IMR-90 (cell line): ENCODE measurements around the gene TWSG1. TPM values are rescaled to one million over a fixed set of nuclear protein-coding genes. Genes with fewer than 3 reads are reported as not detected.

Experiments used
- ATAC-seq: fragments of 200-7000 bp; cut with Tn5 transposase; 2 replicates; pipeline ENCODE4 v1.9.1; 2020; ENCODE audit warnings: low read depth, mild to moderate bottlenecking, moderate library complexity
- BruUV-seq: library from RNA; stranded (reverse); fragments of 400-500 nt; replicated peaks from 2 replicates; lab custom pipeline; 2021; lab: Mats Ljungman, UMichigan
- CTCF ChIA-PET: fragments of 300-600 bp; formaldehyde crosslinking; extraction: SDS; loops from one replicate; lab custom pipeline; 2021; ENCODE audit warnings: antibody characterized with exemption; lab: Yijun Ruan, JAX
- POLR2A ChIA-PET: fragments of 300-600 bp; sonication (Branson Sonifier 250); formaldehyde crosslinking; loops from one replicate; lab custom pipeline; 2022; ENCODE audit warnings: antibody characterized with exemption; ENCODE audit not compliant: unreplicated experiment; lab: Charles Lee
- DNase-seq: peaks from one replicate; pipeline ENCODE4 v3.0.0; 2013
- H2AFZ ChIP-seq: replicated peaks from 2 replicates; pipeline ENCODE3; 2013; ENCODE audit warnings: low read length, mild to moderate bottlenecking; ENCODE audit not compliant: poor library complexity
- H2AK5ac ChIP-seq: 2 replicates; pipeline ENCODE4 v1.6.1; 2013; ENCODE audit warnings: low read depth, low read length, inconsistent platforms
- H2AK9ac ChIP-seq: replicated peaks from 2 replicates; pipeline ENCODE3; 2013; ENCODE audit warnings: mild to moderate bottlenecking, low read depth, low read length, moderate library complexity; ENCODE audit not compliant: poor library complexity
- H2BK120ac ChIP-seq: 2 replicates; pipeline ENCODE4 v1.6.1; 2013; ENCODE audit warnings: low read depth, low read length, inconsistent platforms
- H2BK15ac ChIP-seq: 3 replicates; pipeline ENCODE4 v1.6.1; 2013; ENCODE audit warnings: low read depth, low read length, inconsistent platforms
- H2BK20ac ChIP-seq: 2 replicates; pipeline ENCODE4 v1.6.1; 2013; ENCODE audit warnings: low read depth, mild to moderate bottlenecking, inconsistent platforms, low read length, moderate library complexity
- H2BK5ac ChIP-seq: 2 replicates; pipeline ENCODE4 v1.6.1; 2013; ENCODE audit warnings: mild to moderate bottlenecking, low read depth, low read length, inconsistent platforms; ENCODE audit not compliant: poor library complexity, severe bottlenecking
- H3K14ac ChIP-seq: replicated peaks from 2 replicates; pipeline ENCODE4 v1.6.1; 2013; ENCODE audit warnings: low read depth, low read length, inconsistent platforms
- H3K18ac ChIP-seq: 2 replicates; pipeline ENCODE4 v1.6.1; 2013; ENCODE audit warnings: low read depth, low read length, control low read depth
- H3K23ac ChIP-seq: 2 replicates; pipeline ENCODE4 v1.6.1; 2013; ENCODE audit warnings: low read depth, low read length, inconsistent platforms
- H3K27ac ChIP-seq: 2 replicates; pipeline ENCODE4 v1.5.1; 2013; ENCODE audit warnings: mild to moderate bottlenecking, control low read depth, low read length; ENCODE audit not compliant: insufficient read depth
- H3K27me3 ChIP-seq: 2 replicates; pipeline ENCODE4 v1.6.1; 2013; ENCODE audit warnings: low read length; ENCODE audit not compliant: control insufficient read depth, insufficient read depth
- H3K36me3 ChIP-seq: 2 replicates; pipeline ENCODE4 v1.6.1; 2013; ENCODE audit warnings: low read length, mixed read lengths; ENCODE audit not compliant: control insufficient read depth, insufficient read depth
- H3K4ac ChIP-seq: 2 replicates; pipeline ENCODE4 v1.6.1; 2013; ENCODE audit warnings: low read depth, low read length, inconsistent platforms
- H3K4me1 ChIP-seq: 2 replicates; pipeline ENCODE4 v1.6.1; 2013; ENCODE audit warnings: low read length, mixed read lengths; ENCODE audit not compliant: control insufficient read depth, insufficient read depth
- H3K4me2 ChIP-seq: 2 replicates; pipeline ENCODE4 v1.6.1; 2013; ENCODE audit warnings: low read depth, mild to moderate bottlenecking, control low read depth, low read length, moderate library complexity
- H3K4me3 ChIP-seq: 2 replicates; pipeline ENCODE4 v1.5.1; 2013; ENCODE audit warnings: low read depth, mild to moderate bottlenecking, control low read depth, low read length, moderate library complexity; ENCODE audit not compliant: insufficient read depth
- H3K56ac ChIP-seq: 2 replicates; pipeline ENCODE4 v1.6.1; 2013; ENCODE audit warnings: low read length, inconsistent platforms; ENCODE audit not compliant: insufficient read depth; ENCODE audit errors: extremely low read depth
- H3K79me1 ChIP-seq, 2 experiments: 2 replicates each; pipeline ENCODE4 v1.6.1; 2013; ENCODE audit warnings: low read length in 2 of 2, inconsistent platforms in 1 of 2, low read depth in 1 of 2
- H3K9ac ChIP-seq: 2 replicates; pipeline ENCODE4 v1.6.1; 2013; ENCODE audit warnings: low read depth, low read length, control low read depth
- H3K9me1 ChIP-seq: 2 replicates; pipeline ENCODE4 v1.6.1; 2013; ENCODE audit warnings: low read length, inconsistent platforms; ENCODE audit not compliant: insufficient read depth
- H3K9me3 ChIP-seq: 2 replicates; pipeline ENCODE4 v1.6.1; 2013; ENCODE audit warnings: low read length; ENCODE audit not compliant: control insufficient read depth, insufficient read depth
- H4K20me1 ChIP-seq: 2 replicates; pipeline ENCODE4 v1.6.1; 2013; ENCODE audit warnings: low read length, inconsistent platforms; ENCODE audit not compliant: insufficient read depth
- H4K5ac ChIP-seq: 2 replicates; pipeline ENCODE4 v1.6.1; 2013; ENCODE audit warnings: mild to moderate bottlenecking, low read depth, low read length, control low read depth
- H4K8ac ChIP-seq, 2 experiments: 2 replicates each; pipeline ENCODE4 v1.6.1; 2013; ENCODE audit warnings: low read depth in 2 of 2, low read length in 2 of 2, control low read depth in 1 of 2, inconsistent platforms in 1 of 2
- H4K91ac ChIP-seq: 2 replicates; pipeline ENCODE4 v1.6.1; 2013; ENCODE audit warnings: low read depth, low read length, inconsistent platforms; ENCODE audit not compliant: insufficient read depth
- BHLHE40 ChIP-seq: fragments of 150-350 bp; IDR thresholded peaks from 2 replicates; pipeline ENCODE4 v1.6.1; 2016; ENCODE audit warnings: mild to moderate bottlenecking, low read depth, low read length
- CEBPB ChIP-seq: IDR thresholded peaks from 2 replicates; pipeline ENCODE4 v1.6.1; 2012; ENCODE audit warnings: low read depth, low read length, improper control_type of control experiment
- CHD1 ChIP-seq: IDR thresholded peaks from 2 replicates; pipeline ENCODE4 v1.6.1; 2012; ENCODE audit warnings: low read depth, low read length, improper control_type of control experiment
- CTCF ChIP-seq: conservative IDR thresholded peaks from 2 replicates; pipeline ENCODE4 v1.5.1; 2012; ENCODE audit warnings: mild to moderate bottlenecking, low read depth, low read length, improper control_type of control experiment
- ELK1 ChIP-seq: fragments of 150-350 bp; IDR thresholded peaks from 2 replicates; pipeline ENCODE4 v1.6.1; 2016; ENCODE audit warnings: low read depth, mild to moderate bottlenecking, low read length, moderate library complexity, borderline replicate concordance
- FOS ChIP-seq: fragments of 150-350 bp; IDR thresholded peaks from 2 replicates; pipeline ENCODE4 v1.6.1; 2016; ENCODE audit warnings: low read depth, low read length
- MAFK ChIP-seq: IDR thresholded peaks from 2 replicates; pipeline ENCODE4 v1.6.1; 2012; ENCODE audit warnings: low read depth, low read length, improper control_type of control experiment
- MAZ ChIP-seq: IDR thresholded peaks from 2 replicates; pipeline ENCODE4 v1.6.1; 2012; ENCODE audit warnings: low read depth, mild to moderate bottlenecking, low read length, improper control_type of control experiment, moderate library complexity, borderline replicate concordance
- MXI1 ChIP-seq: IDR thresholded peaks from 2 replicates; pipeline ENCODE4 v1.6.1; 2012; ENCODE audit warnings: low read depth, mild to moderate bottlenecking, low read length, moderate library complexity, borderline replicate concordance
- NFE2L2 ChIP-seq: fragments of 150-350 bp; IDR thresholded peaks from 2 replicates; pipeline ENCODE4 v1.6.1; 2016; ENCODE audit warnings: low read depth, mild to moderate bottlenecking, low read length
- POLR2A ChIP-seq: IDR thresholded peaks from 2 replicates; pipeline ENCODE4 v1.6.1; 2012; ENCODE audit warnings: mild to moderate bottlenecking, low read depth, low read length
- RAD21 ChIP-seq: IDR thresholded peaks from 2 replicates; pipeline ENCODE4 v1.6.1; 2012; ENCODE audit warnings: low read length, improper control_type of control experiment
- RCOR1 ChIP-seq: IDR thresholded peaks from 2 replicates; pipeline ENCODE4 v1.6.1; 2012; ENCODE audit warnings: mild to moderate bottlenecking, low read length, improper control_type of control experiment; ENCODE audit not compliant: insufficient replicate concordance
- RFX5 ChIP-seq: IDR thresholded peaks from 2 replicates; pipeline ENCODE4 v1.8.0; 2012; ENCODE audit warnings: low read depth, mild to moderate bottlenecking, low read length, moderate library complexity
- SMC3 ChIP-seq: fragments of 150-350 bp; IDR thresholded peaks from 2 replicates; pipeline ENCODE4 v1.6.1; 2016; ENCODE audit warnings: low read depth, mild to moderate bottlenecking, antibody characterized with exemption, low read length, moderate library complexity
- USF2 ChIP-seq: fragments of 150-350 bp; IDR thresholded peaks from 2 replicates; pipeline ENCODE4 v1.6.1; 2017; ENCODE audit warnings: mild to moderate bottlenecking, antibody characterized with exemption, low read length, low read depth
- WGBS, 2 experiments: methylation state at CpG; one replicate each; pipeline versions ENCODE4 v1.1.5 to v1.1.7; 2013; ENCODE audit warnings: missing lambda C conversion rate in 2 of 2; ENCODE audit not compliant: insufficient read length in 1 of 2; ENCODE audit errors: extremely low coverage in 2 of 2; 5-methylcytosine and 5-hydroxymethylcytosine counted together
- dilution Hi-C: fragments of 300-500 bp; cut with HindIII; formaldehyde crosslinking; loops from one replicate; pipeline ENCODE4 v1.14.3; 2018; ENCODE audit warnings: low sequenced_read_pairs; ENCODE audit not compliant: unreplicated experiment
- in situ Hi-C: fragments of 300-500 bp; cut with MboI; formaldehyde crosslinking; loops from 3 replicates; pipeline ENCODE4 v1.14.3; 2019; ENCODE audit warnings: low sequenced_read_pairs, inconsistent platforms, mixed read lengths
- intact Hi-C: fragments of 100-400 bp; cut with micrococcal nuclease; formaldehyde crosslinking; loops from 2 replicates; pipeline ENCODE4 v1.10.0; 2022
- polyA plus RNA-seq, 3 experiments: library from polyadenylated mRNA; depleted of rRNA; stranded (reverse); fragments of >200 nt; gene quantifications; 2 replicates each; pipeline ENCODE4 v1.2.3, GENCODE V29; 2012; ENCODE audit warnings: low replicate concordance in 1 of 3
- total RNA-seq: library from RNA; depleted of rRNA; stranded (reverse); fragments of >200 nt; gene quantifications from 2 replicates; pipeline ENCODE4 v1.2.3, GENCODE V29; 2012

Gene TWSG1
- total and polyA plus RNA-seq, 2 of the 4 experiments (the other 2 are of a cell fraction) = 80.4 to 115 TPM

GRCh38 chr18:9422816-9423519 lies 88.4 kb downstream of the TWSG1 start:
- Histone ChIP-seq H2BK20ac (no peak overlapping the region), H3K23ac (no peak overlapping the region), H4K20me1 (no peaks in the 10 kb centered on the region), H3K4ac (no peak overlapping the region), H3K14ac (no peak overlapping the region; the same call in 1 of the 2 replicates), H4K8ac (no peak overlapping the region), H3K9me1 (no peaks in the 10 kb centered on the region), H3K18ac (no peak overlapping the region), H4K5ac (no peak overlapping the region), H4K91ac (no peak overlapping the region), H3K27ac (no peak overlapping the region), H2BK5ac (no peak overlapping the region), H2BK15ac (no peak overlapping the region), H2AK9ac (no peak overlapping the region), H3K4me2 (no peak overlapping the region), H3K36me3 (no peaks in the 10 kb centered on the region), H2BK120ac (no peak overlapping the region), H3K56ac (no peak overlapping the region), H2AK5ac (no peak overlapping the region), H3K9ac (no peak overlapping the region), H3K79me1 (no peaks in the 10 kb centered on the region), H3K27me3 (no peaks in the 10 kb centered on the region), H3K4me3 (no peak overlapping the region), H3K4me1 (peaks cover 3% of the 10 kb centered on the region), H2AFZ (no peak overlapping the region), H3K9me3 (peaks cover 13% of the 10 kb centered on the region)
- TF ChIP-seq POLR2A (no peak), MXI1 (no peak), RCOR1 (no peak), NFE2L2 (no peak), ELK1 (no peak), MAFK (no peak), RFX5 (no peak), FOS (no peak), BHLHE40 (no peak), MAZ (no peak), RAD21 (no peak), USF2 (no peak), CTCF (no peak), CHD1 (no peak), CEBPB (no peak), SMC3 (no peak)
- BruUV-seq = no TSS peak
- ATAC-seq (no peak), DNase-seq (no peak)
- intact Hi-C loops = no loop called here
- dilution Hi-C loops = no loop called here
- in situ Hi-C loops = no loop called here
- ChIA-PET CTCF (no interaction called here), POLR2A (no interaction called here)
- 90% methylated on average over 2 of the region's 6 CpGs; no CpG with 5 or more reads in 1 of the 2 experiments for WGBS, 2 experiments
